ENCODE measurements around the gene FMN1.

FMN1 gene

GRCh38 chr15:32919749-32920414 is 274.6 kb downstream of the FMN1 start:
- in situ Hi-C loops (cut with HindIII; ENCODE audit: low pct_unique_long_range_greater_than_20kb, low sequenced_read_pairs), result no loop called here
- no peak for TF ChIP-seq JUND (IDR thresholded peaks at IDR 0.05; ENCODE audit: low read depth)
- DNase-seq (ENCODE audit: low read depth in 1 of 2, low spot score in 1 of 2), result no peak

DNA sequence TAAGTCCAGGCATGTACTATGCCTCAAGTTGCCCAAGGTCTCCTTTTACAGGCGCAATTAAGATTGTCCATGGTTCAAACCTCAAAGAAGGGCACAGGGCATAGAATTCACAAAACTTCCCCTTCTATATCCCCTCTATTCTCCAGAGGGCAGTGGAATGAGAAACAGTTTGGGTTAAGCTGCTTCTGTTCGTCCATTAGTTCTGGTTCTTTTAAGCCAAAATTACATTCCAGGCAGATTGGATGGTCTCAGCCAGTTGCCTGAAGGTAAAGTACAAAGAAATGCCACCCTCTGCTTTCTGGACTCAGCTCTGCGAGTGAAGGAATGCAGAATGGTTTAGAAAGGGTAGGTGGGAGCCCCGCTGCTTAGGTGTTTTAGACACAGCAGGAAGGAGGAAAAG is 276.0 kb downstream of the FMN1 start:
- in situ Hi-C loops (cut with HindIII; ENCODE audit: low pct_unique_long_range_greater_than_20kb, low sequenced_read_pairs), result no loop called here
- TF ChIP-seq JUND (IDR thresholded peaks at IDR 0.05; ENCODE audit: low read depth), result no peak
- no peak for DNase-seq (ENCODE audit: low read depth in 1 of 2, low spot score in 1 of 2)

- no peak for TF ChIP-seq JUND (IDR thresholded peaks at IDR 0.05; ENCODE audit: low read depth)
- in situ Hi-C loops (cut with HindIII; ENCODE audit: low pct_unique_long_range_greater_than_20kb, low sequenced_read_pairs), result no loop called here
- DNase-seq (ENCODE audit: low read depth in 1 of 2, low spot score in 1 of 2), result no peak
Measured at GRCh38 chr15:32910839-32911238, 283.7 kb downstream of the FMN1 start.

DNA sequence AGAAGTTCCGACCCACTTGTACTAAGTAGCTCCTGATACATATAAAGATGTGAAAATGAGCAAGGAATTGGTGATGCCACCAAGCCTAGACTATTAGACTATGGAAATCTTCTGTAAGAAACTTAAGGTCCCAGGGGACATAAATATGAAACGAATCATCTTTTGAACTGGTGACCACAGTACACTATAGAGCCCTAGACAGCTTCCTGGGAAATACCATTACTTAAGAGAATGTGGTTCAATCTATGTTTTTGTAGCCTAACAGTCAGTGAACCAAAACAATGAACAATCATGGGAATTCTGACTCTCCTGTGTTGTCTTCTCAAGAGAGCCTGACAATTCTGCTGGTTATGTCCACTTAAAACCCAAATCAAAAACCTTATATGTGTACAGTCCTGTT is 285.1 kb downstream of the FMN1 start:
- TF ChIP-seq JUND (IDR thresholded peaks at IDR 0.05; ENCODE audit: low read depth), result no peak
- in situ Hi-C loops (cut with HindIII; ENCODE audit: low pct_unique_long_range_greater_than_20kb, low sequenced_read_pairs), result no loop called here
- DNase-seq (ENCODE audit: low read depth in 1 of 2, low spot score in 1 of 2), result no peak

DNA sequence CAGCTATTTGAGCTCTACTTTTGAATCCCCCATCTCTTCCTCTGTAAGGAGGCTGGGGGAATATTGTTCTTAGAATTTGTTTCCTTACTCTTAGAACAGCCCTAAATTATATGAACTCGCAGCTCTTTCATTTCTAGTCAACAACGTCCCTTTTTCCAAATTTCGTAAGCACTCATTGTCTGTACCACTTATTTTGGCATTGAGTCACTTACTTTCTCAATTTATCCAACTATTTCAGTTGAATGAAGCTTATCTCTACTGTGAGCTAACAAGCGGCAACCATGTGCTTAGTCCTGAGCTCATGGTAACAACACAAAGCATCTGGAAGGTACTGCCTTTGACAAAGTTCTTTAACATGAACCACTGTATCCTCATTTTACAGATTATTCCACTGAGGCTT is 285.6 kb downstream of the FMN1 start:
- in situ Hi-C loops (cut with HindIII; ENCODE audit: low pct_unique_long_range_greater_than_20kb, low sequenced_read_pairs), result no loop called here
- no peak for TF ChIP-seq JUND (IDR thresholded peaks at IDR 0.05; ENCODE audit: low read depth)
- DNase-seq (ENCODE audit: low read depth in 1 of 2, low spot score in 1 of 2), result no peak

DNA sequence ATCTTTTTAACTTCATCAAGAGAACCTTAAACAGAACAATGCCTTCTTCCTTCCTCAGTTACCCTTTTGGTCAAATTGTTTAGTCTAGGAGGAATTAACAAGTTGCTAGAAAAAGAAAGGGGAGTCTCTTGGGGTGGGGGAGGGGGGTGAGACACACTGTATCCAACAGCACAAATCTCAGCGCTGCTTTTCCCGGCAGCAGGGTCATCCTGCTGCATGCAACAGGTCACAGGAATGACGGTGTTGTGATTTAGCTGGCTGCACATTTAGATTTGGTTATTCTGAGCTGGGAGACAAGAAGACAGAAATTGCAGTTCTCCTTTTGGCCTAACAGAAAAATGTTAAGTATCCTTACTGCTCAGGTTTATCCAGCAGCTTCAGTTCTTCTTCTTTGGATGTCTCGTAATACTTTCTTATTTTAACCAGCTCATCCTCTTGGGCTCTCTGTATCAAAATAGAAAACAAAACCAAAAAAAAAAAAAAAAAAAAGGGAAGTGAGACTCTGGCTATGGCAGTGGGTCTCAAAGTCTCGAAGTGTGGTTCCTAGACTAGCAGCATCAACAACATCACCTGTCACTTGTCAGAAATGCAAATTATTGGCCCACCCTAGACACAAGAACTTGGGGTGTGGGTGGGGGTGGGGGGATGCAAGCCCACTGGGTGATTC is 286.2 kb downstream of the FMN1 start:
- DNase-seq (ENCODE audit: low read depth in 1 of 2, low spot score in 1 of 2), result no peak
- in situ Hi-C loops (cut with HindIII; ENCODE audit: low pct_unique_long_range_greater_than_20kb, low sequenced_read_pairs), result no loop called here
- no peak for TF ChIP-seq JUND (IDR thresholded peaks at IDR 0.05; ENCODE audit: low read depth)

DNA sequence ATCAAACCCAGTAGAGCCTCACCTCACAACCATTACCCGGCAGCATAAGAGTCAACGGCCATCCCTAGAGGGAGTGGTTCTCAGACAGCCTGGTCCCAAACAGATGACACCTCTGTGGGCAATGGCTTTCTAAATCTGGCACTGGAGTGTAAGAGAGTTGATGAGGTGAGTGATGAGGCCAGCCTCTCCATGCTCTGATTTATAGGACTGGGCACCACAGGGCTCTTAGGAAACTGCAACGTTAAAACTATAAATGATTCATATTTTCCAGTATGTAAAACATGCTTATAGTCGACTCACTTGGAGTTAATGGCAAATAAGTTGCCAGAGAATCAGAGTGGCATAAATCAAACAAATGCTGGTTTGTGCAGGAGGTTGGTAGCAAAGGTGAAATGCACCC is 289.0 kb downstream of the FMN1 start:
- no peak for TF ChIP-seq JUND (IDR thresholded peaks at IDR 0.05; ENCODE audit: low read depth)
- in situ Hi-C loops (cut with HindIII; ENCODE audit: low pct_unique_long_range_greater_than_20kb, low sequenced_read_pairs), result no loop called here
- DNase-seq (ENCODE audit: low read depth in 1 of 2, low spot score in 1 of 2), result no peak

GRCh38 chr15:32904448-32904847 is 290.1 kb downstream of the FMN1 start:
- in situ Hi-C loops (cut with HindIII; ENCODE audit: low pct_unique_long_range_greater_than_20kb, low sequenced_read_pairs), result no loop called here

GRCh38 chr15:32903591-32904290 is 290.8 kb downstream of the FMN1 start:
- in situ Hi-C loops (cut with HindIII; ENCODE audit: low pct_unique_long_range_greater_than_20kb, low sequenced_read_pairs), result no loop called here
- no peak for TF ChIP-seq JUND (IDR thresholded peaks at IDR 0.05; ENCODE audit: low read depth)
- DNase-seq (ENCODE audit: low read depth in 1 of 2, low spot score in 1 of 2), result no peak

More at GRCh38 chr15:32904448-32904847, 290.1 kb downstream of the FMN1 start:
- no peak for TF ChIP-seq JUND (IDR thresholded peaks at IDR 0.05; ENCODE audit: low read depth)
- no peak for DNase-seq (ENCODE audit: low read depth in 1 of 2, low spot score in 1 of 2)

DNA sequence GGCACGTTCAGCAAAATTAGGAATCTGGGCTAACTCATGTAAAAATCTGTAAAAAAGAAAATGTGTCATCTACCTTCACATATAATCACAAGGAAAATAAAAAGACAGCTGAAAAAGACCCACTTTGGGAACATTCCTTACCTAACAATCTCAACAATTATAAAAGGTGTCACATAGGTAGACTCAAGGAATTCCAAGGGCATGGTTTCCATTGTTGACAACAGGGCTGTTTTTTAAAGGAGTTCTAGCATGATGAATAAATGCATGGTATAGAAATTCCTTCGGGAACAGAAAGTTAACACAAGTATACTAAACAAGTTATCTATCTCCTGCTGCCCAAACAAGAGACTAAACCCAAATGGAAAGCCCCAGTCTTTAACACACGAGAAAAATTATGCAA is 292.5 kb downstream of the FMN1 start:
- in situ Hi-C loops (cut with HindIII; ENCODE audit: low pct_unique_long_range_greater_than_20kb, low sequenced_read_pairs), result no loop called here
- TF ChIP-seq JUND (IDR thresholded peaks at IDR 0.05; ENCODE audit: low read depth), result no peak
- DNase-seq (ENCODE audit: low read depth in 1 of 2, low spot score in 1 of 2), result no peak

GRCh38 chr15:32901192-32901591 is 293.3 kb downstream of the FMN1 start:
- DNase-seq (ENCODE audit: low read depth in 1 of 2, low spot score in 1 of 2), result no peak
- TF ChIP-seq JUND (IDR thresholded peaks at IDR 0.05; ENCODE audit: low read depth), result no peak
- in situ Hi-C loops (cut with HindIII; ENCODE audit: low pct_unique_long_range_greater_than_20kb, low sequenced_read_pairs), result no loop called here

- no peak for DNase-seq (ENCODE audit: low read depth in 1 of 2, low spot score in 1 of 2)
- in situ Hi-C loops (cut with HindIII; ENCODE audit: low pct_unique_long_range_greater_than_20kb, low sequenced_read_pairs), result no loop called here
- TF ChIP-seq JUND (IDR thresholded peaks at IDR 0.05; ENCODE audit: low read depth), result no peak
Measured at GRCh38 chr15:32899126-32899596, 295.4 kb downstream of the FMN1 start.

- DNase-seq (ENCODE audit: low read depth in 1 of 2, low spot score in 1 of 2), result no peak
- no peak for TF ChIP-seq JUND (IDR thresholded peaks at IDR 0.05; ENCODE audit: low read depth)
- in situ Hi-C loops (cut with HindIII; ENCODE audit: low pct_unique_long_range_greater_than_20kb, low sequenced_read_pairs), result no loop called here
Measured at GRCh38 chr15:32898414-32898813, 296.1 kb downstream of the FMN1 start.

All from T47D (cell line).